OCI-LY7 (cell line): ENCODE results near the gene NFATC1. TPM values are rescaled to one million over a fixed set of nuclear protein-coding genes. Genes with fewer than 3 reads are reported as not detected.

Experiments used
- BruUV-seq: library from RNA; stranded (reverse); fragments of 400-500 nt; replicated peaks from 2 replicates; lab custom pipeline; 2021; lab: Mats Ljungman, UMichigan
- CTCF ChIA-PET: fragments of 300-600 bp; sonication (Branson Sonifier 250); formaldehyde crosslinking; loops from one replicate; lab custom pipeline; 2022; ENCODE audit warnings: antibody characterized with exemption; ENCODE audit not compliant: unreplicated experiment; lab: Charles Lee
- POLR2A ChIA-PET: fragments of 300-600 bp; sonication (Branson Sonifier 250); formaldehyde crosslinking; loops from one replicate; lab custom pipeline; 2022; ENCODE audit warnings: antibody characterized with exemption; lab: Charles Lee
- DNase-seq: peaks from one replicate; pipeline ENCODE4 v3.0.0-alpha.2; 2015; ENCODE audit warnings: low spot score
- H2AFZ ChIP-seq: fragments of 200-600 bp; sonication (generic), shearing (Covaris generic); 2 replicates; pipeline ENCODE4 v1.6.1; 2014; ENCODE audit warnings: mild to moderate bottlenecking, antibody characterized with exemption, low read length, moderate library complexity
- H3K27ac ChIP-seq: fragments of 200-600 bp; sonication (generic); 2 replicates; pipeline ENCODE4 v1.5.1; 2014; ENCODE audit warnings: mixed run types, low read depth, mild to moderate bottlenecking, moderate library complexity, low read length, inconsistent platforms; ENCODE audit not compliant: poor library complexity, severe bottlenecking
- H3K36me3 ChIP-seq: fragments of 200-600 bp; sonication (generic); 2 replicates; pipeline ENCODE4 v1.6.1; 2014; ENCODE audit warnings: mild to moderate bottlenecking, antibody characterized with exemption, low read length, moderate library complexity, mixed read lengths; ENCODE audit not compliant: insufficient read depth
- H3K4me1 ChIP-seq: fragments of 200-600 bp; sonication (generic); 2 replicates; pipeline ENCODE4 v1.5.1; 2014; ENCODE audit warnings: mild to moderate bottlenecking, low read length; ENCODE audit not compliant: insufficient read depth, poor library complexity, severe bottlenecking
- H3K4me2 ChIP-seq: fragments of 200-600 bp; sonication (generic); 2 replicates; pipeline ENCODE4 v1.6.1; 2014; ENCODE audit warnings: mild to moderate bottlenecking, low read length
- H3K4me3 ChIP-seq: fragments of 200-600 bp; sonication (generic); 2 replicates; pipeline ENCODE4 v1.5.1; 2014; ENCODE audit warnings: mild to moderate bottlenecking, low read depth, low read length; ENCODE audit not compliant: poor library complexity, severe bottlenecking
- H3K79me2 ChIP-seq: fragments of 200-600 bp; sonication (generic); 2 replicates; pipeline ENCODE4 v1.6.1; 2016; ENCODE audit warnings: low read depth, mild to moderate bottlenecking, low read length, moderate library complexity, mixed read lengths; ENCODE audit not compliant: insufficient read depth
- H3K9me2 ChIP-seq: fragments of 200-600 bp; sonication (generic); 2 replicates; pipeline ENCODE4 v1.6.1; 2016; ENCODE audit warnings: mild to moderate bottlenecking, low read length, mixed read lengths; ENCODE audit not compliant: insufficient read depth
- H3K9me3 ChIP-seq: fragments of 200-600 bp; sonication (generic); 2 replicates; pipeline ENCODE4 v1.6.1; 2014; ENCODE audit warnings: mild to moderate bottlenecking, mixed run types, low read length, mixed read lengths
- H4K20me1 ChIP-seq: fragments of 200-600 bp; sonication (generic); 2 replicates; pipeline ENCODE4 v1.6.1; 2014; ENCODE audit warnings: mild to moderate bottlenecking, antibody characterized with exemption, low read length, moderate library complexity, mixed read lengths; ENCODE audit not compliant: insufficient read depth
- EZH2phosphoT487 ChIP-seq: fragments of 200-600 bp; sonication (generic); IDR thresholded peaks from 2 replicates; pipeline ENCODE4 v1.6.1; 2018; ENCODE audit warnings: low read depth, borderline replicate concordance, mild to moderate bottlenecking, mixed run types, antibody characterized with exemption, low read length, moderate library complexity, mixed read lengths
- intact Hi-C: fragments of 100-400 bp; cut with micrococcal nuclease; formaldehyde crosslinking; loops from one replicate; pipeline ENCODE4 v1.10.0; 2022; ENCODE audit not compliant: unreplicated experiment
- total RNA-seq, 2 experiments: library from RNA; depleted of rRNA in 1 of 2; stranded (reverse); fragments of >200 nt in 1 of 2; shearing (Covaris generic) in 1 of 2; gene quantifications; 2 replicates each; pipeline ENCODE4 v1.2.3, GENCODE V29; 2014 to 2022
- TF ChIP-seq, protein P1 (sequence below): fragments of 200-600 bp; sonication (generic); conservative IDR thresholded peaks from 2 replicates; pipeline ENCODE4 v1.5.1; 2014; ENCODE audit warnings: mild to moderate bottlenecking, antibody characterized with exemption, low read length, moderate library complexity, mixed read lengths

NFATC1 gene
- total RNA-seq, 2 experiments from 2014 or later: 23.6 to 50.4 TPM

- no peak for TF ChIP-seq EZH2phosphoT487
- TF ChIP-seq, protein P1, sequence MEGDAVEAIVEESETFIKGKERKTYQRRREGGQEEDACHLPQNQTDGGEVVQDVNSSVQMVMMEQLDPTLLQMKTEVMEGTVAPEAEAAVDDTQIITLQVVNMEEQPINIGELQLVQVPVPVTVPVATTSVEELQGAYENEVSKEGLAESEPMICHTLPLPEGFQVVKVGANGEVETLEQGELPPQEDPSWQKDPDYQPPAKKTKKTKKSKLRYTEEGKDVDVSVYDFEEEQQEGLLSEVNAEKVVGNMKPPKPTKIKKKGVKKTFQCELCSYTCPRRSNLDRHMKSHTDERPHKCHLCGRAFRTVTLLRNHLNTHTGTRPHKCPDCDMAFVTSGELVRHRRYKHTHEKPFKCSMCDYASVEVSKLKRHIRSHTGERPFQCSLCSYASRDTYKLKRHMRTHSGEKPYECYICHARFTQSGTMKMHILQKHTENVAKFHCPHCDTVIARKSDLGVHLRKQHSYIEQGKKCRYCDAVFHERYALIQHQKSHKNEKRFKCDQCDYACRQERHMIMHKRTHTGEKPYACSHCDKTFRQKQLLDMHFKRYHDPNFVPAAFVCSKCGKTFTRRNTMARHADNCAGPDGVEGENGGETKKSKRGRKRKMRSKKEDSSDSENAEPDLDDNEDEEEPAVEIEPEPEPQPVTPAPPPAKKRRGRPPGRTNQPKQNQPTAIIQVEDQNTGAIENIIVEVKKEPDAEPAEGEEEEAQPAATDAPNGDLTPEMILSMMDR: no peak
- CTCF ChIA-PET: no interaction called here
Observed at GRCh38 chr18:79469751-79470505, 74.2 kb downstream of the NFATC1 start.

GRCh38 chr18:79470547-79470946, 74.8 kb downstream of the NFATC1 start:
- no peaks in the 10 kb centered on the region for H3K9me3 ChIP-seq
- peaks cover 33% of the 10 kb centered on the region for H3K36me3 ChIP-seq
- H4K20me1 ChIP-seq: no peaks in the 10 kb centered on the region
- H3K4me2 ChIP-seq: no peak overlapping the region
- H3K4me1 ChIP-seq: peaks cover 23% of the 10 kb centered on the region
- intact Hi-C loops: no loop called here
- H3K9me2 ChIP-seq: no peaks in the 10 kb centered on the region
- H3K4me3 ChIP-seq: no peak overlapping the region
- ChIA-PET CTCF (no interaction called here), POLR2A (no interaction called here)
- DNase-seq: no peak
- H2AFZ ChIP-seq: no peak overlapping the region
- no peak for TF ChIP-seq EZH2phosphoT487
- TF ChIP-seq, protein P1: no peak
- H3K79me2 ChIP-seq: no peaks in the 10 kb centered on the region
- no peak overlapping the region for H3K27ac ChIP-seq
- BruUV-seq: no TSS peak

More at GRCh38 chr18:79469751-79470505, 74.2 kb downstream of the NFATC1 start:
- BruUV-seq: no TSS peak
- intact Hi-C loops: no loop called here
- POLR2A ChIA-PET: no interaction called here
- no peak for DNase-seq
- H3K4me3 ChIP-seq: no peak overlapping the region
- peaks cover 33% of the 10 kb centered on the region for H3K36me3 ChIP-seq
- H3K27ac ChIP-seq: no peak overlapping the region
- H3K79me2 ChIP-seq: no peaks in the 10 kb centered on the region
- H3K4me2 ChIP-seq: no peak overlapping the region
- peaks cover 28% of the 10 kb centered on the region for H3K4me1 ChIP-seq
- no peak overlapping the region for H2AFZ ChIP-seq
- H3K9me3 ChIP-seq: no peaks in the 10 kb centered on the region
- no peaks in the 10 kb centered on the region for H3K9me2 ChIP-seq
- no peaks in the 10 kb centered on the region for H4K20me1 ChIP-seq

DNA sequence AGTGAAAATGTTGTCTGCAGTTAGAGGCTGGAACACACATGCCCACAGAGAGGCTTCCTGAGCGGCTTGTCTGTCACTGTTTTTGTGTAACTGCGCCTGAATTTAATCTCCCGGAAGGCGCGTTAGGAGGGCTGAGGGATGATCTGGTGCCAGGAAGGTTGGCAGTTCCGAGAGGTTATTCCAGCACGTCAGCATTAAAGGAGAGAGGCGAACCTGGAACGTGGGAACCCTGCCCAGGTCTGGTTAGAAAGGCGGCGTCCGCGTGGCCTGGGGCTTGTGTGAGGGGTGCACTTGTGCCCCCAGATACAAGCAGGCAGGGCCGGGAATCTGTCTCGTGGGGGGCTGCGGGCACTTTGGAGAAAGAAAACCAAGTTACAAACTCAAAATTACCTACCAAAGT, 75.3 kb downstream of the NFATC1 start:
- Histone ChIP-seq H3K27ac (no peak overlapping the region), H3K4me3 (no peak overlapping the region), H3K4me2 (no peak overlapping the region), H3K9me2 (no peaks in the 10 kb centered on the region), H3K4me1 (peaks cover 18% of the 10 kb centered on the region), H2AFZ (no peak overlapping the region), H3K36me3 (peaks cover 33% of the 10 kb centered on the region), H3K79me2 (no peaks in the 10 kb centered on the region), H3K9me3 (no peaks in the 10 kb centered on the region), H4K20me1 (no peaks in the 10 kb centered on the region)
- intact Hi-C loops: no loop called here
- TF ChIP-seq EZH2phosphoT487: no peak
- TF ChIP-seq, protein P1: no peak
- DNase-seq: no peak
- POLR2A ChIA-PET: no interaction called here
- CTCF ChIA-PET: no interaction called here
- no TSS peak for BruUV-seq
